Measurements from ENCODE around the gene FMNL2. TPM values are rescaled to one million over a fixed set of nuclear protein-coding genes. Genes with fewer than 3 reads are reported as not detected.

Gene FMNL2
- total and polyA plus RNA-seq, 11 donors = 4.7 to 19.4 (median 5.5) TPM

- peaks cover 0 to 20% (median 2%) of the 10 kb centered on the region in 12 donors for H3K4me1 ChIP-seq
- intact Hi-C loops (cut with DNase I) = no loop called here
Measured at GRCh38 chr2:152508446-152508845, 173.5 kb downstream of the FMNL2 start.

GRCh38 chr2:152509772-152510491, 175.0 kb downstream of the FMNL2 start:
- 74 to 100% (median 90%) methylated on average over 3 of the region's 3 CpGs for WGBS, 4 donors
- Histone ChIP-seq H3K27me3 (no peaks in the 10 kb centered on the region), H3K9me3 (no peaks in the 10 kb centered on the region), H3K4me3 (no peak overlapping the region), H3K36me3 (no peaks in the 10 kb centered on the region), H3K4me1 (peaks cover 0 to 17% (median 4%) of the 10 kb centered on the region in 12 donors), H3K27ac (no peak overlapping the region)
- intact Hi-C loops (cut with DNase I) = no loop called here
- no peak for ATAC-seq
- TF ChIP-seq CTCF (IDR thresholded peaks at IDR 0.05) (no peak), POLR2A (IDR thresholded peaks at IDR 0.05) (no peak)
- DNase-seq = no peak

More at GRCh38 chr2:152508446-152508845, 173.5 kb downstream of the FMNL2 start:
- Histone ChIP-seq H3K27me3 (no peaks in the 10 kb centered on the region), H3K27ac (no peak overlapping the region), H3K9me3 (no peaks in the 10 kb centered on the region), H3K4me3 (no peak overlapping the region), H3K36me3 (no peaks in the 10 kb centered on the region)
- DNase-seq (no peak), ATAC-seq (no peak)
- no peak for TF ChIP-seq POLR2A (IDR thresholded peaks at IDR 0.05)
- TF ChIP-seq CTCF (IDR thresholded peaks at IDR 0.05) = no peak
- WGBS, 4 donors = 64 to 74% (median 73%) methylated on average over 4 of the region's 4 CpGs

- no peaks in the 10 kb centered on the region for H3K27me3 ChIP-seq
- WGBS, 4 donors = 88 to 94% (median 92%) methylated on average over 5 of the region's 5 CpGs
- ATAC-seq = no peak
Measured at GRCh38 chr2:152510621-152511020, 175.6 kb downstream of the FMNL2 start.

GRCh38 chr2:152511981-152512380, 177.0 kb downstream of the FMNL2 start:
- no peaks in the 10 kb centered on the region for H3K27me3 ChIP-seq
- TF ChIP-seq CTCF (IDR thresholded peaks at IDR 0.05) = no peak
- no peak for TF ChIP-seq POLR2A (IDR thresholded peaks at IDR 0.05)
- H3K4me1 ChIP-seq = peaks cover 0 to 4% (median 0%) of the 10 kb centered on the region in 12 donors
- H3K9me3 ChIP-seq = no peaks in the 10 kb centered on the region
- H3K27ac ChIP-seq = no peak overlapping the region
- intact Hi-C loops (cut with DNase I) = no loop called here
- DNase-seq = no peak
- 88 to 95% (median 91%) methylated on average over 2 of the region's 2 CpGs for WGBS, 4 donors
- no peaks in the 10 kb centered on the region for H3K36me3 ChIP-seq
- H3K4me3 ChIP-seq = no peak overlapping the region
- ATAC-seq = no peak

More at GRCh38 chr2:152510621-152511020, 175.6 kb downstream of the FMNL2 start:
- no peaks in the 10 kb centered on the region for H3K9me3 ChIP-seq
- no peak for DNase-seq
- no peaks in the 10 kb centered on the region for H3K36me3 ChIP-seq
- H3K4me1 ChIP-seq = peaks cover 0 to 12% (median 1%) of the 10 kb centered on the region in 12 donors
- H3K4me3 ChIP-seq = no peak overlapping the region
- intact Hi-C loops (cut with DNase I) = no loop called here
- no peak overlapping the region for H3K27ac ChIP-seq
- no peak for TF ChIP-seq CTCF (IDR thresholded peaks at IDR 0.05)
- TF ChIP-seq POLR2A (IDR thresholded peaks at IDR 0.05) = no peak

Measured in heart left ventricle (tissue), 16 donors.